Left ventricle myocardium inferior (tissue), 1 donor: Measurements from ENCODE around the gene KRTAP10-2. TPM values are rescaled to one million over a fixed set of nuclear protein-coding genes. Genes with fewer than 3 reads are reported as not detected.

Source experiments
- DNase-seq: peaks from one replicate; pipeline ENCODE4 v3.0.0-alpha.2; 2020
- H3K27ac ChIP-seq: fragments of 200-600 bp; replicated peaks from 2 replicates; pipeline ENCODE4 v1.8.0; 2021
- H3K27me3 ChIP-seq: fragments of 200-600 bp; 2 replicates; pipeline ENCODE4 v1.8.0; 2021; ENCODE audit warnings: low read depth
- H3K36me3 ChIP-seq: fragments of 200-600 bp; 2 replicates; pipeline ENCODE4 v1.8.0; 2021
- H3K4me1 ChIP-seq: fragments of 200-600 bp; 2 replicates; pipeline ENCODE4 v1.8.0; 2021
- H3K4me3 ChIP-seq: fragments of 200-600 bp; 2 replicates; pipeline ENCODE4 v1.8.0; 2021; ENCODE audit warnings: mild to moderate bottlenecking, moderate library complexity
- H3K9me3 ChIP-seq: fragments of 200-600 bp; replicated peaks from 2 replicates; pipeline ENCODE4 v1.8.0; 2021
- intact Hi-C: fragments of 100-400 bp; cut with micrococcal nuclease; formaldehyde crosslinking; loops from one replicate; pipeline ENCODE4 v1.11.0; 2022
- total RNA-seq: library from RNA; stranded (reverse); fragmentation: NEBNext Ultra II Directional; extraction: Animal tissue kit (Norgen Biotek cat#: 25700); gene quantifications from one replicate; pipeline ENCODE4 v1.2.1, GENCODE V29; 2021
- TF ChIP-seq, protein P1 (sequence below): fragments of 200-600 bp; IDR thresholded peaks from 2 replicates; pipeline ENCODE4 v1.8.0; 2021; ENCODE audit warnings: antibody characterized with exemption, mild to moderate bottlenecking, borderline replicate concordance
- donor health status: DM: no; HTN: yes; CAD: no; lungs with severe emphysema.

The KRTAP10-2 gene
- total RNA-seq, 1 donor from 2014 or later = not detected

DNA sequence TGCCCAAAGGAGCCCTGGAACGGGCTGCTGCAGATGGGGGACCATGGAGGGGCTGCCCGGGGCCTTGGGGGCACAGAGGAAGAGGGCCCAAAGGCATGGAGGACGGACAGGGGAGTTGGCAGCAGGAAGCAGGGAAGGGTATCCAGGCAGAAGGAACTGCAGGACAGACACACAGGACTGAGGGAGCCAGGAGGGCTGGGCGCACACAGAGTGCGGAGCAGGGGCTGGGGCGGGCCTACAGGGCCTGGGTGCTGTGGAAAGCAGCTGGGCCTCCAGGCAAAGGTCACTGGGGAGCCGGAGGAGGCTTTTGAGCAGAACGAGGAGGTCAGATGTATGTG is 39.4 kb downstream of the KRTAP10-2 start:
- TF ChIP-seq, protein P1, sequence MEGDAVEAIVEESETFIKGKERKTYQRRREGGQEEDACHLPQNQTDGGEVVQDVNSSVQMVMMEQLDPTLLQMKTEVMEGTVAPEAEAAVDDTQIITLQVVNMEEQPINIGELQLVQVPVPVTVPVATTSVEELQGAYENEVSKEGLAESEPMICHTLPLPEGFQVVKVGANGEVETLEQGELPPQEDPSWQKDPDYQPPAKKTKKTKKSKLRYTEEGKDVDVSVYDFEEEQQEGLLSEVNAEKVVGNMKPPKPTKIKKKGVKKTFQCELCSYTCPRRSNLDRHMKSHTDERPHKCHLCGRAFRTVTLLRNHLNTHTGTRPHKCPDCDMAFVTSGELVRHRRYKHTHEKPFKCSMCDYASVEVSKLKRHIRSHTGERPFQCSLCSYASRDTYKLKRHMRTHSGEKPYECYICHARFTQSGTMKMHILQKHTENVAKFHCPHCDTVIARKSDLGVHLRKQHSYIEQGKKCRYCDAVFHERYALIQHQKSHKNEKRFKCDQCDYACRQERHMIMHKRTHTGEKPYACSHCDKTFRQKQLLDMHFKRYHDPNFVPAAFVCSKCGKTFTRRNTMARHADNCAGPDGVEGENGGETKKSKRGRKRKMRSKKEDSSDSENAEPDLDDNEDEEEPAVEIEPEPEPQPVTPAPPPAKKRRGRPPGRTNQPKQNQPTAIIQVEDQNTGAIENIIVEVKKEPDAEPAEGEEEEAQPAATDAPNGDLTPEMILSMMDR = no peak
- no peaks in the 10 kb centered on the region for H3K36me3 ChIP-seq
- H3K4me3 ChIP-seq = no peak overlapping the region
- no peaks in the 10 kb centered on the region for H3K9me3 ChIP-seq
- peaks cover 11% of the 10 kb centered on the region for H3K4me1 ChIP-seq
- intact Hi-C loops = no loop called here
- H3K27ac ChIP-seq = no peak overlapping the region
- no peak for DNase-seq
- peaks cover 45% of the 10 kb centered on the region for H3K27me3 ChIP-seq

GRCh38 chr21:44511219-44511937 is 39.9 kb downstream of the KRTAP10-2 start:
- intact Hi-C loops = no loop called here
- TF ChIP-seq, protein P1 = no peak
- H3K27me3 ChIP-seq = peaks cover 51% of the 10 kb centered on the region

GRCh38 chr21:44510508-44511218 is 40.6 kb downstream of the KRTAP10-2 start:
- peak; percentile 44 for DNase-seq
- intact Hi-C loops = no loop called here
- H3K27ac ChIP-seq = no peak overlapping the region
- H3K4me3 ChIP-seq = no peak overlapping the region
- H3K27me3 ChIP-seq = peaks cover 54% of the 10 kb centered on the region
- H3K36me3 ChIP-seq = no peaks in the 10 kb centered on the region
- TF ChIP-seq, protein P1 = peak; percentile 76
- H3K9me3 ChIP-seq = no peaks in the 10 kb centered on the region
- H3K4me1 ChIP-seq = peaks cover 11% of the 10 kb centered on the region

More at GRCh38 chr21:44511219-44511937, 39.9 kb downstream of the KRTAP10-2 start:
- no peaks in the 10 kb centered on the region for H3K9me3 ChIP-seq
- DNase-seq = no peak
- no peak overlapping the region for H3K27ac ChIP-seq
- H3K4me1 ChIP-seq = peaks cover 11% of the 10 kb centered on the region
- H3K4me3 ChIP-seq = no peak overlapping the region
- no peaks in the 10 kb centered on the region for H3K36me3 ChIP-seq

- no peaks in the 10 kb centered on the region for H3K36me3 ChIP-seq
- TF ChIP-seq, protein P1 = no peak
- peaks cover 11% of the 10 kb centered on the region for H3K4me1 ChIP-seq
- peaks cover 54% of the 10 kb centered on the region for H3K27me3 ChIP-seq
- H3K9me3 ChIP-seq = no peaks in the 10 kb centered on the region
- no peak overlapping the region for H3K27ac ChIP-seq
- DNase-seq = no peak
- intact Hi-C loops = no loop called here
- no peak overlapping the region for H3K4me3 ChIP-seq
These were observed 41.2 kb downstream of the KRTAP10-2 start for GRCh38 chr21:44510109-44510507.

DNA sequence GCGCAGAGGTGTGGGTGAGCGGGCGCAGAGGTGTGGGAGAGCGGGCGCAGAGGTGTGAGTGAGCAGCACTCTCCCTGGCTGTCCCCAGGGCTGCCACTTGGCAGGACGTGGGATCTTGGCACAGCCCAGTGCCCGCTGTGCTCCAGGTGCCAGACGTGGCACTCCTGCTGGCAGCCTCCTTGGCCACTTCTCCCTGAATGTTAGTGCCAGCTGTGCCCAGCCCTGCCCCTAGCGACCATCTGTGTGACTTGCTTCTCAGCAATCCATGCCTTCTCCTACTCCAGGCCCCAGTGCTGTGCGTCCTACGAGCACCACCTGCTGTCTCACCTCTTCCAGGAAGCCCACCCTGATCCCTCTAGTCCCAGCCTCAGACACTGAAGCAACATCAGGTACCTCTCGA is 41.8 kb downstream of the KRTAP10-2 start:
- intact Hi-C loops = no loop called here
- no peak overlapping the region for H3K27ac ChIP-seq
- no peak overlapping the region for H3K4me3 ChIP-seq
- H3K27me3 ChIP-seq = peaks cover 54% of the 10 kb centered on the region
- TF ChIP-seq, protein P1 = peak; percentile 64
- DNase-seq = peak; percentile 82
- H3K9me3 ChIP-seq = no peaks in the 10 kb centered on the region
- peaks cover 11% of the 10 kb centered on the region for H3K4me1 ChIP-seq
- H3K36me3 ChIP-seq = no peaks in the 10 kb centered on the region
